ENCODE measurements around the gene GOLT1A. TPM values are rescaled to one million over a fixed set of nuclear protein-coding genes. Genes with fewer than 3 reads are reported as not detected.

The GOLT1A gene
- total RNA-seq (10 to 100 TPM; 14.1 to 24.8 TPM), polyA plus RNA-seq (100 to 1,000 TPM in 1 of 2 donors, 10 to 100 TPM in 1; 80.6 to 103 TPM)

GRCh38 chr1:204213668-204214662 lies at the start of gene GOLT1A:
TSS of gene GOLT1A (minus strand) at chr1:204213988. CDS start at chr1:204213906, 82 bp downstream.
- H3K9me3 ChIP-seq (ENCODE audit: control insufficient read depth in 4 of 4, low read length in 3 of 4), result no peaks in the 10 kb centered on the region
- peaks cover 0 to 2% (median 0%) of the 10 kb centered on the region in 4 donors for H3K36me3 ChIP-seq (ENCODE audit: control insufficient read depth in 4 of 4, insufficient read depth in 3 of 4, low read depth in 1 of 4, low read length in 3 of 4)
- peak within 1 kb of the TSS; percentile 83 to 96 for H3K27ac ChIP-seq (ENCODE audit: low read depth in 1 of 2, low read length in 2 of 2)
- peak within 1 kb of the TSS; percentile 64 to 74 (median 71) for H3K4me3 ChIP-seq (ENCODE audit: low read depth in 1 of 3, low read length in 3 of 3)
- DNase-seq (ENCODE audit: low spot score), result peak; percentile 78
- TF ChIP-seq GABPA (IDR thresholded peaks at IDR 0.05 in 1 of 2, conservative IDR thresholded peaks at IDR 0.05 in 1 of 2) (peak in 1 of 2 donors; percentile 80), HNF4G (IDR thresholded peaks at IDR 0.05) (no peak), NR2F2 (IDR thresholded peaks at IDR 0.05) (peak; percentile 36), HNF4A (conservative IDR thresholded peaks at IDR 0.05) (peak; percentile 72 to 83), JUND (IDR thresholded peaks at IDR 0.05) (peak in 1 of 2 donors; percentile 46), REST (IDR thresholded peaks at IDR 0.05) (peak; percentile 34), CTCF (IDR thresholded peaks at IDR 0.05; ENCODE audit: low read depth, low read length, missing input control) (peak; percentile 83), SP1 (IDR thresholded peaks at IDR 0.05) (peak; percentile 71), RAD21 (IDR thresholded peaks at IDR 0.05) (peak; percentile 90 to 97), MAX (IDR thresholded peaks at IDR 0.05) (peak; percentile 98), RXRA (IDR thresholded peaks at IDR 0.05) (peak; percentile 78 to 85), ZBTB33 (IDR thresholded peaks at IDR 0.05) (peak; percentile 96), FOXA2 (IDR thresholded peaks at IDR 0.05) (peak; percentile 84), YY1 (IDR thresholded peaks at IDR 0.05) (peak; percentile 82), FOXA1 (IDR thresholded peaks at IDR 0.05) (peak; percentile 76), TAF1 (conservative IDR thresholded peaks at IDR 0.05) (no peak), ATF3 (IDR thresholded peaks at IDR 0.05) (no peak), EGR1 (IDR thresholded peaks at IDR 0.05; ENCODE audit: low read depth in 2 of 2) (peak; percentile 99 to 100)
- H3K9ac ChIP-seq (ENCODE audit: low read depth in 1 of 2, low read length in 2 of 2), result peak within 1 kb of the TSS; percentile 61 to 72
- 8% methylated on average over 41 of the region's 41 CpGs for WGBS
- no peaks in the 10 kb centered on the region for H3K27me3 ChIP-seq (ENCODE audit: control insufficient read depth in 4 of 4, insufficient read depth in 4 of 4, low read length in 3 of 4)
- peaks cover 12 to 29% (median 17%) of the 10 kb centered on the region in 4 donors for H3K4me1 ChIP-seq (ENCODE audit: control insufficient read depth in 4 of 4, insufficient read depth in 4 of 4, low read length in 3 of 4)
